ENCODE results near the gene PIGM. TPM values are rescaled to one million over a fixed set of nuclear protein-coding genes. Genes with fewer than 3 reads are reported as not detected.

PIGM gene
- total and polyA plus RNA-seq, 2 of the 13 experiments (the other 11 are each of a cell fraction or from before 2014, with no cell fraction given), result 3.4 to 4.6 TPM

DNA sequence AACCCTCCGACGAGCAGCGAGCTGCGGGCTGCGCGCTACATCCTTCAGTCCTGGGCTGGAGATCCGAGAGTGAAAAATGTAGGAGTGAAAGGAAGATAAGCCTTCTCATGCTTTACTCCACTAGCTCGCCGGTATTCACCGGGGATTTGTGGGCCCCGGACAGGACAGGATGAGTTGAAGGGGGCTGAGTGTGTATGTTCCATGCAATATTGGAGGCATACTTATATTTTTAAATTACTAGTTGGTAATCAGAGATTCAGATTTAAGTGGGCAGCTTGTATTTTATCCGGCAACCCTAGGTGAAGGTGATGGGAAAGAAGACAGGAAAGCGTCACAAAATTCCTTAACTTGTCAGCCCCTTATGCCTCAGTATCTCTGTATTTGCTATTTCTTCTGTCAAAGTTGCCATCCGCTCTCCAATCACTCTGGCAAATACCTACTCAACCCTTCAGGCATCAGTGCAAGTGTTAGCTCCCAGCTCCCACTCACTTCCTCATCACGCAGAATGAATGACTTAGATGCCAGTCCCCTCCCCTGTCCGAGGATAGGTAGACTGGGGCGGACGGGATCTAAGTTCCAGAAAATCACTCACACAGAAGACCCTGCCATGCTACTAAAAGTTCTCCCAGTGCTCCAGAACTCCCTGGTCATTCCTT lies 503 bp upstream of the PIGM start (continued):
- TF ChIP-seq, protein P1, sequence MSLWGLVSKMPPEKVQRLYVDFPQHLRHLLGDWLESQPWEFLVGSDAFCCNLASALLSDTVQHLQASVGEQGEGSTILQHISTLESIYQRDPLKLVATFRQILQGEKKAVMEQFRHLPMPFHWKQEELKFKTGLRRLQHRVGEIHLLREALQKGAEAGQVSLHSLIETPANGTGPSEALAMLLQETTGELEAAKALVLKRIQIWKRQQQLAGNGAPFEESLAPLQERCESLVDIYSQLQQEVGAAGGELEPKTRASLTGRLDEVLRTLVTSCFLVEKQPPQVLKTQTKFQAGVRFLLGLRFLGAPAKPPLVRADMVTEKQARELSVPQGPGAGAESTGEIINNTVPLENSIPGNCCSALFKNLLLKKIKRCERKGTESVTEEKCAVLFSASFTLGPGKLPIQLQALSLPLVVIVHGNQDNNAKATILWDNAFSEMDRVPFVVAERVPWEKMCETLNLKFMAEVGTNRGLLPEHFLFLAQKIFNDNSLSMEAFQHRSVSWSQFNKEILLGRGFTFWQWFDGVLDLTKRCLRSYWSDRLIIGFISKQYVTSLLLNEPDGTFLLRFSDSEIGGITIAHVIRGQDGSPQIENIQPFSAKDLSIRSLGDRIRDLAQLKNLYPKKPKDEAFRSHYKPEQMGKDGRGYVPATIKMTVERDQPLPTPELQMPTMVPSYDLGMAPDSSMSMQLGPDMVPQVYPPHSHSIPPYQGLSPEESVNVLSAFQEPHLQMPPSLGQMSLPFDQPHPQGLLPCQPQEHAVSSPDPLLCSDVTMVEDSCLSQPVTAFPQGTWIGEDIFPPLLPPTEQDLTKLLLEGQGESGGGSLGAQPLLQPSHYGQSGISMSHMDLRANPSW (CRISPR knock-in tag; IDR thresholded peaks at IDR 0.05; ENCODE audit: borderline replicate concordance), result 0 out of 2 replicates have a peak, but pooled peaks have one; percentile 48
- TF ChIP-seq SMARCC2 (IDR thresholded peaks at IDR 0.05), result no peak
- TF ChIP-seq DNMT1 (CRISPR knock-in tag; IDR thresholded peaks at IDR 0.05), result no peak
- no peak for TF ChIP-seq ZNF572 (CRISPR knock-in tag; IDR thresholded peaks at IDR 0.05)
- TF ChIP-seq RFXANK (CRISPR knock-in tag; IDR thresholded peaks at IDR 0.05), result no peak
- TF ChIP-seq CSRNP1 (CRISPR knock-in tag; IDR thresholded peaks at IDR 0.05), result 0 out of 2 replicates have a peak, but pooled peaks have one; percentile 66
- TF ChIP-seq KDM4B (CRISPR knock-in tag; IDR thresholded peaks at IDR 0.05), result no peak
- no peak for TF ChIP-seq ZBTB1 (CRISPR knock-in tag; IDR thresholded peaks at IDR 0.05; ENCODE audit: borderline replicate concordance)
- TF ChIP-seq ARID4A (CRISPR knock-in tag; IDR thresholded peaks at IDR 0.05; ENCODE audit: borderline replicate concordance), result no peak; the same call in 1 of the 2 replicates
- TF ChIP-seq, protein P2, sequence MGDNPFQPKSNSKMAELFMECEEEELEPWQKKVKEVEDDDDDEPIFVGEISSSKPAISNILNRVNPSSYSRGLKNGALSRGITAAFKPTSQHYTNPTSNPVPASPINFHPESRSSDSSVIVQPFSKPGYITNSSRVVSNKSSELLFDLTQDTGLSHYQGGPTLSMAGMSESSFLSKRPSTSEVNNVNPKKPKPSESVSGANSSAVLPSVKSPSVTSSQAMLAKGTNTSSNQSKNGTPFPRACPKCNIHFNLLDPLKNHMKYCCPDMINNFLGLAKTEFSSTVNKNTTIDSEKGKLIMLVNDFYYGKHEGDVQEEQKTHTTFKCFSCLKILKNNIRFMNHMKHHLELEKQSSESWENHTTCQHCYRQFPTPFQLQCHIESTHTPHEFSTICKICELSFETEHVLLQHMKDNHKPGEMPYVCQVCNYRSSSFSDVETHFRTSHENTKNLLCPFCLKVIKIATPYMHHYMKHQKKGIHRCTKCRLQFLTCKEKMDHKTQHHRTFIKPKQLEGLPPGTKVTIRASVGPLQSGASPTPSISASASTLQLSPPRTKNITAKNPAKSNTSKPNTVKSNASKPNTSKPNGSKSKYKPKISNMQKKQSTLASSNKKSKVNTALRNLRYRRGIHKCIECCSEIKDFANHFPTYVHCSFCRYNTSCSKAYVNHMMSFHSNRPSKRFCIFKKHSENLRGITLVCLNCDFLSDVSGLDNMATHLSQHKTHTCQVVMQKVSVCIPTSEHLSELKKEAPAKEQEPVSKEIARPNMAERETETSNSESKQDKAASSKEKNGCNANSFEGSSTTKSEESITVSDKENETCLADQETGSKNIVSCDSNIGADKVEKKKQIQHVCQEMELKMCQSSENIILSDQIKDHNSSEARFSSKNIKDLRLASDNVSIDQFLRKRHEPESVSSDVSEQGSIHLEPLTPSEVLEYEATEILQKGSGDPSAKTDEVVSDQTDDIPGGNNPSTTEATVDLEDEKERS (CRISPR knock-in tag; IDR thresholded peaks at IDR 0.05), result no peak
- TF ChIP-seq ZNF746 (CRISPR knock-in tag; IDR thresholded peaks at IDR 0.05), result no peak
- no peak for TF ChIP-seq MATR3 (CRISPR knock-in tag; IDR thresholded peaks at IDR 0.05)
- no peak for TF ChIP-seq SMAD9 (CRISPR knock-in tag; IDR thresholded peaks at IDR 0.05)
- no peak for TF ChIP-seq SETDB1 (CRISPR knock-in tag; IDR thresholded peaks at IDR 0.05; ENCODE audit: borderline replicate concordance)
- TF ChIP-seq ZNF296 (CRISPR knock-in tag; conservative IDR thresholded peaks at IDR 0.05), result no peak
- no peak for TF ChIP-seq KLF12 (CRISPR knock-in tag; IDR thresholded peaks at IDR 0.05; ENCODE audit: borderline replicate concordance)
